SH-SY5Y (cell line): ENCODE results near the gene CFAP251.

ENCODE experiments used
- GATA2 ChIP-seq: IDR thresholded peaks from 2 replicates; pipeline ENCODE4 v1.6.1; 2011; ENCODE audit warnings: mild to moderate bottlenecking, low read depth, low read length
- GATA3 ChIP-seq: IDR thresholded peaks from 2 replicates; pipeline ENCODE4 v1.6.1; 2011; ENCODE audit warnings: low read depth, mild to moderate bottlenecking, low read length, moderate library complexity

GRCh38 chr12:121961195-121961879 is 42.9 kb downstream of the CFAP251 start:
- no peak for TF ChIP-seq GATA2
- no peak for TF ChIP-seq GATA3
